Neural progenitor cell (in vitro differentiated cells): ENCODE measurements around the gene HAND1.

Source experiments
- CTCF ChIP-seq: fragments of 200-600 bp; sonication (generic); IDR thresholded peaks from 2 replicates; pipeline ENCODE4 v1.5.1; 2017; ENCODE audit warnings: antibody characterized with exemption, mild to moderate bottlenecking
- EZH2 ChIP-seq: fragments of 200-600 bp; sonication (generic); IDR thresholded peaks from 2 replicates; pipeline ENCODE4 v1.6.1; 2017; ENCODE audit warnings: antibody characterized with exemption, mild to moderate bottlenecking, moderate library complexity
- EZH2phosphoT487 ChIP-seq: fragments of 200-600 bp; sonication (generic); IDR thresholded peaks from 2 replicates; pipeline ENCODE4 v1.6.1; 2017; ENCODE audit warnings: antibody characterized with exemption

GRCh38 chr5:154465169-154465568 is 12.9 kb downstream of the HAND1 start:
- TF ChIP-seq CTCF (no peak), EZH2 (no peak), EZH2phosphoT487 (no peak)
